ENCODE data around the gene TYW3.

GRCh38 chr1:74812180-74812541 is 79.2 kb downstream of the TYW3 start:
- TF ChIP-seq CTCF (IDR thresholded peaks at IDR 0.05) (no peak), POLR2A (IDR thresholded peaks at IDR 0.05) (no peak), POLR2AphosphoS5 (IDR thresholded peaks at IDR 0.05; ENCODE audit: insufficient read depth in 1 of 2, low read depth in 1 of 2) (no peak)
